ENCODE results near the gene CPHXL.

- TF ChIP-seq POLR2A (IDR thresholded peaks at IDR 0.05; ENCODE audit: low read depth): no peak
- TF ChIP-seq, protein P1, sequence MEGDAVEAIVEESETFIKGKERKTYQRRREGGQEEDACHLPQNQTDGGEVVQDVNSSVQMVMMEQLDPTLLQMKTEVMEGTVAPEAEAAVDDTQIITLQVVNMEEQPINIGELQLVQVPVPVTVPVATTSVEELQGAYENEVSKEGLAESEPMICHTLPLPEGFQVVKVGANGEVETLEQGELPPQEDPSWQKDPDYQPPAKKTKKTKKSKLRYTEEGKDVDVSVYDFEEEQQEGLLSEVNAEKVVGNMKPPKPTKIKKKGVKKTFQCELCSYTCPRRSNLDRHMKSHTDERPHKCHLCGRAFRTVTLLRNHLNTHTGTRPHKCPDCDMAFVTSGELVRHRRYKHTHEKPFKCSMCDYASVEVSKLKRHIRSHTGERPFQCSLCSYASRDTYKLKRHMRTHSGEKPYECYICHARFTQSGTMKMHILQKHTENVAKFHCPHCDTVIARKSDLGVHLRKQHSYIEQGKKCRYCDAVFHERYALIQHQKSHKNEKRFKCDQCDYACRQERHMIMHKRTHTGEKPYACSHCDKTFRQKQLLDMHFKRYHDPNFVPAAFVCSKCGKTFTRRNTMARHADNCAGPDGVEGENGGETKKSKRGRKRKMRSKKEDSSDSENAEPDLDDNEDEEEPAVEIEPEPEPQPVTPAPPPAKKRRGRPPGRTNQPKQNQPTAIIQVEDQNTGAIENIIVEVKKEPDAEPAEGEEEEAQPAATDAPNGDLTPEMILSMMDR (IDR thresholded peaks at IDR 0.05): no peak
- no peak for TF ChIP-seq POLR2AphosphoS5 (IDR thresholded peaks at IDR 0.05)
These were observed 36.5 kb upstream of the CPHXL start for GRCh38 chr16:75762746-75763145.
